Measurements from ENCODE around the gene CNOT6.

Gene CNOT6

DNA sequence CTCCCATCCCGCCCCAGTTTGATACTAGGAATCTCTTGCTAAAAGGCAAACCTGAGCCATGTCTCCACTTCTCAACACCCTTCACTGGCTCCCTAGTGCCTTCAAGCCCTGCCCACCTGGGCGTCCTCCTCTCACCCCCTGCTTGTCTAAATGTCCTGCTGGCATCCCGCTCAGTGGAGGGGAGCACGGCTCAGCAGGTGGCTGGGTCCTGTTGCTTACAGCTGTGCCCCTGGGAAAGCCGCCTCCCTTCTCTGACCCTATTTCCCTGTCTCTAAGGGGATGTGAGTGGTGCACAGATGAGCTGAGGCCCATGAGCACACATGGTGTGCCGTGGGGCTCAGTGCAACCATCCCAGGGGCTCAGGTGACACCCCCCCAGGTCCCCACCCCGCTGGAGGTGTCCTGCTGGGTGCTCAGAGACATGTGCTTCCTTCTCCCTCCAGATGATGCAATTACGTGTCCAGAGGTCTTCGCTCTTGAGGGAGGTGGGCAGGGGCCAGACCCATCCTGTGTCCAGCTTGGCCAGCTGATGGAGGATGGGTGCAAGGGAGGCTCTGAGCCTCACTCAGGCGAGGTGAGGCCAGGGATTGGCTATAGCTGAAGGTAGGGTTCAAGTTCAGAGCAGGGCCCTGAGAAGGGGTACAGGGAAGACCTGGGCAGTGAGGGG is 131.1 kb downstream of the CNOT6 start:
- no peak for DNase-seq

DNA sequence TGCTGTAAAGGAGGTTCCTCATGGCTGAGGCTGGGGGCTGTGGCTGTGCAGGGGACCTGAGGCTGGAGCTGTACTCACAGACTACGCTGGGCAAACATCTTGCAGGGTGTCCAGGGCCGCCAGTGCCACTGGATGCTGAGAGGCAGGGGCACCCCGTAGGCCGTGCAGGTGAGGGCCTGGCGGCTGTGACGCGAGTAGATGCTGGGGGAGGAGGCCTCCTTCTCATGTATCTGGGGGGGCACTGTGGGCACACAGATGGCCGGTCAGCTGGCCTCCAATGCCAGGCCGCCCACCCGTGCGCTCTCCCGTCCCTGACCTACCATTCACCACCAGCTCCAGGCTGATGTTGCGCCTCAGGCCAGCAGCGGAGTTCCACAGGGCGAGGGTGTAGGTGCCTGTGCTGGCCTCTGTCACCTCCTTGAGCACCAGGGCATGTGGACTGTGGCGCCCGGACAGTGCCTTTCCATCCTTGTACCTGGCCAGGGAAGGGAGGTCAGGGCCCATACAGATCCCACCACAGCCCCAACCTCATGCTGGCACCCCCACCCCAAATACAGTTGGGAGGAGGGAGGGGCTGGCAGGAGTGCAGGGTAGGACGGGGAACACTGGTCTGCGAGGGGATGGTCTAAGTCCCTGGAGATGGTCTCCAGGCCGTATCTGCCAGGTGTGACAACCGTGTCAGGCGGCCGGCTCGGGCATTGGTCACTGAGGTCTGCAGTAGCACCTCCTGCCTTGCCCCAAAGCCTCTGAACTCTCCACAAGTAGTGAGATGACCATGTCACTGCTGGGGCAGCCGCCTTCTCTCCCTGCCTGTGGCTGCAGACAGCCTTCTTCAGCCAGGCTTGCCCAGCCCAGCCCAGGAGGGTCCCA is 131.8 kb downstream of the CNOT6 start:
- DNase-seq, result no peak

DNA sequence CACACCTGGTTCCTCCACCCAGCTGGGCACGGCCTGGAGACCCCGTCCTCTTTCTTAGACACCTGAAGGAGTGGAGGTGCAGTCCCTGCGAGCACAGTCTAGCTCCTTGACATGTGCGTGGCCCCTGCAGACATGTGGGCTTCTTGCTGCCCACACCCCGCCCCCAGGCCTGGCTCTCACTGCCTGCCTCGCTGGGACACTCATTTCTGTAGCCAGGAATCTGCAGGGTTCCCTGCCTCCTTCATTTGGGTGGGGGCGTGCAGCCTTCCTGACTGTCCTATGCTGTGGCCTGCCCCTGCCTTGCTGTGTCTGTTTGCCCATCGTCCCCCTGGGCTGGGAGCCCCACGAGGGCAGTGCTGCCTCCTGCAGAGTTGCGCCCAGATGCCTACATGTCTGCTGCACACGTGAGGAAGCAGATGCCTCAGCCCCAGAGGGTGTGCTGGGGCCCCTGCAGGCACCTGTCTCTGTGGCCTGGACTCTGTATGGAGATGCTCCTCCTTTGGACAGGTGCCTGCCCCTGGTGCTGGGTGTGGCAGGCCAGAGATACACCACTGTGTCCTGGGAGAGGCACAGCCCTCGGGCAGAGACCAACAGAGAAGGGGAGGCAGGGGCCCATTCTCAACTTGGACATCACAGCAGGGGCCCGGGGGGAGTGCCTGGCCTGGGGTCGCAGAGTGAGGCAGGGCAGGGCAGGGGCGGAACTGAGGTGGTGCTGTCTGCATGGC is 132.6 kb downstream of the CNOT6 start:
- no peak for DNase-seq

DNA sequence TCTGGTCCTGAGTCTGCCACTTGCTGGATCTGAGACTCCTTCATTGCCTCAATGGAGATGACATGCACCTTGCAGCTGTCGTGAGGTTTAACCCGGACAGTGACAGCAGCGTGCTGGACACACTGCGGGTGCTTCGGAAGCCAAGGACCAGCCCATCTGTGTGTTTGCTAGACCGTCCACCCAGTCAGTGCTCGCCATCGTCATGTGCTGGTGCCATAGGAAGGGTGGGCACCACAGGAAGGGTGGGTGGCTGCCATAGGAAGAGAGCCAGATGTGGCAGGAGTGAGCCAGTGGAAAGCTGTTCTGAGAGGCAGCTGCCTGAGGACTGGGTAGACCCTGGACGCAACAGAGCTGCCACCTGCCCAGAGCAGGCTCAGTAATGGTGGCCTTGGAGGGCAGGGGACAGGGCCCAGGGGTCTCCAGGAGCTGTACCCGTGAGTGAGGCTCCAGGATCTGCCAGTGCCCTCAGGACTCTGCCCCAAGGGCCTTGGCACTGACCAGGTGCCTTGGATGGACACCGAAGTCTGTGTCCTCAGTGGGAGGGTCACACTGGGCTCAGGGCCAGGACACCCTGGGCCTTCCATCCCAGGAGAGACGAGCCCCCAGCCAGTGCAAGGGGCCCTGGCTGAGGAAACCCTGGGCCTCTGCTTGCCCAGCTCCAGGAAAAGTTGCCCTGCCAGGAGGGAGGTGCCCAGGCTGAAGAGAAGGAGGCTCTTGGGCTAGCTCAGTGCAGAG is 133.4 kb downstream of the CNOT6 start:
- DNase-seq, result no peak
